Middle frontal gyrus (tissue), 1 donor: Measurements from ENCODE around the gene SULT6B1.
"Not testable (repeated sequence)": the region's sequence is repeated elsewhere in the genome, so short reads cannot be mapped to it uniquely, and the experiment has no call there.

Experiments used
- DNase-seq: peaks from one replicate; pipeline ENCODE4 v3.0.0-alpha.2; 2015; ENCODE audit warnings: low spot score; ENCODE audit errors: extremely low spot score

The SULT6B1 gene, protein sequence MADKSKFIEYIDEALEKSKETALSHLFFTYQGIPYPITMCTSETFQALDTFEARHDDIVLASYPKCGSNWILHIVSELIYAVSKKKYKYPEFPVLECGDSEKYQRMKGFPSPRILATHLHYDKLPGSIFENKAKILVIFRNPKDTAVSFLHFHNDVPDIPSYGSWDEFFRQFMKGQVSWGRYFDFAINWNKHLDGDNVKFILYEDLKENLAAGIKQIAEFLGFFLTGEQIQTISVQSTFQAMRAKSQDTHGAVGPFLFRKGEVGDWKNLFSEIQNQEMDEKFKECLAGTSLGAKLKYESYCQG

DNA sequence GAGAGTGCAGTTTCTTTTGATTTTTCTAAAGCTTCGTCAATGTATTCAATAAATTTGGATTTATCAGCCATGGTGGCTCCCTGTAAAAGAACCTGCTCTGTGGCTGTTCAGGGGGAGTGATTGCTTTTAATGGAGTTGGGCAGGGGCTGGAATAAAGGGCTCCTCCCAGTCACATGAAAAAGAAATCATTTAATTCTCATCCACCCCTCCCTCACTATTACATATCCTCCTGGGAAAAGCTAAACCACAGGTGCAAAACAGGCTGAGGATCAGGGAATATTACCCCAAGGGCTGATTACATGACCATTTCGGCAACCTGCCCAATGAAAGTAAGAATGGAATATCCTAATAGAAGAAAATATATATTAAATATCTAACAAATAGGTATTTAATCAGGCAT is at the start of gene SULT6B1:
Gene SULT6B1 (minus strand): TSS at position 101 of the 400 bp plus-strand sequence. CDS start 30 bp downstream, at position 71.
- no peak for DNase-seq

DNA sequence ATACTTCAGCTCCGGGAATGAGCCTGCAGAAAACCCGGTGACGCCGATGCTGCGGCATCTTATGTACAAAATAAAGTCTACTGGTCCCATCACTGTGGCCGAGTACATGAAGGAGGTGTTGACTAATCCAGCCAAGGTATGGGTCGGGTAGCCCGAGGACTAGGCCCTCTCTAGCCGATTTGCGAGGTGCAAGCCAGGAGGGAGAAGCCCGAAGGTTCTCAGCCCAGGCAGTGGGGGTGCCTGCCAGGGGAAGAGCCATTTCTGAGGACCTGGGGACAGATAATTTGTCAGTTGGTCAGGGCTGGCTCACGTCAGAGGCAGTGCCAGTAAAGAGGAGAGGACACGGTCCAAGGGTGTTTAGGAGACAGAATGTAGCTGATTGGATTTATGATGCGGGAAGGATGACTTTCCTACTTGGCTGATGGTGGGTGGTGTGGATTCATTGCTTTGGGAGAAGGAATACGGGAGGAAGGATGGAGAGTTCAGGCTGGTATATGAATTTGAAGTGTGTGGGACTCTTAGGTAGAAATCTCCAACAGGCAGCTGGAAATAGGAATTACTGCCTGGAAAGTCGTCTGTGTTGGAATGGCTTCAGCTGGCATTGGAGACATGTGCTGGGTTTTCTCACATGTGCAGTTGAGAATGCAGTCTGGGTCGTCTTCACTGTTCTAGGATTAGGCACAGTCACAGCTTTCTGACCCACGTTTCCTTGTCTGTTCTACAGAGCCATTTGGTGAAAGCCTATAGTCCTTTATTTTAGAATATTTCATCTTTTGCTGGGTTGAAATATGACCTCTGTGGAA is 43.9 kb upstream of the SULT6B1 start:
- DNase-seq = no peak

DNA sequence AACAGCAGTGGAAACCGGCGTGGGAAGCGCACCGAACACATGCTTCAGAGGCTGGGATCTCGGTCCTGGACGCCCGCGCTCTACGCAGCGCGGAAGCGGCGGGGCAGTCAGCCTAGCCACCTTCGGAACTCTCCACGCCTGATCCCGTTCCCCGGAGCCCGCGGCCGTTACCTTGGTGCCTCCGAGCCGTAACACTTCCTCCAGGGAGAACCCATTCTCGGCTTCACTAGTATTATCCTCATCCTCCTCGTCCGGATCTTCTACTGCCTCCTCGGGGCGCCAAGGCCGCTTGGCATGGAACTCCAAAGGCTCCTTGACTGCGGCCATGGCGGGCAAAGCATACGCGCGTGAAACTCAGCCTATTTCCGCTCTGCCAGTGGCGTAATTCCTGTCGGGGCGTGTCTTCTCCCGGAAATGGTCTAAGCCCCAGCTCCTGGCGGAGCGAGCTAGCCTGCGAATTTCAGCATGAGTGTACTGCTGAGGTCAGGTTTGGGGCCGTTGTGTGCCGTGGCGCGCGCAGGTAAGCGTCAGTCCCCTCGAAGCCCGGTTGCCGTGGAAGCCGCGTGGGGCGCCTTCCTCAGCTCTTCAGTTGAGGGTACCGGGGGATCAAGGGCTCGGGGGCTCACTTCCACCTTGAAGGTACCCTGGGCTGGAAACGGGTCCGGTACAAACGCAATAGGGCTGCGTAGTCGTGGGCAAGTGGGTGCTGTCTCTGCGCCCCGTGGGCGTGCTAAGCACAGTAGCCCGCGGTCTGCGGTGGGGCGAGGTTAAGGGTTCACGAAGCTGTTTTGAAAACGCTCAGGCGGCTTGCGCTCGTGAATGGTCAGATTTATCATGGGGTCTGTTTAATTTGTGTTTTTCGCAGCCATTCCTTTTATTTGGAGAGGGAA is 43.0 kb upstream of the SULT6B1 start, which contains the start of the genes CEBPZ and NDUFAF7:
Gene CEBPZ (minus strand): TSS at position 356 of the 890 bp plus-strand sequence. CDS start 29 bp downstream, at position 327.
Gene NDUFAF7 (plus strand): TSS at position 418 of the 890 bp plus-strand sequence. CDS start 48 bp downstream, at position 466.
- peak; percentile 86 for DNase-seq

DNA sequence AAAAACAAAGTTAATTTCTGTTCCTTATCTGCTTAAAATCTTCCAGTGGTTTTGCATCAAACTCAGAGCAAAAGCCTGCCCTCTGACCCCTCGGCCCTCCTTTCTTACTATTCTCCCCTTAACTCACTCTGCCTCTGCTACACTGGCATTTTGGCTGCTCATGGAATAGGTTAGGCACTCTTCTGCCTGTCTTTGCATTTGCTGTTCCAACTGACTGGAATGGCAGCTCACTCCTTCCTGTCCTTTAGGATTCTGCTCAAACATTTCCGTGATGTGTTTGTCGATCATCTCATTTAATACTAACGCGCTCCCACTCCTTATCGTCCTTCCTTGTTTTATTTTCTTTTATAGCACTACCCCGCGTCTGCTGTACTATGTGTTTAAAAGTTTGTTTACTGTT is 42.1 kb upstream of the SULT6B1 start:
- DNase-seq = no peak

DNA sequence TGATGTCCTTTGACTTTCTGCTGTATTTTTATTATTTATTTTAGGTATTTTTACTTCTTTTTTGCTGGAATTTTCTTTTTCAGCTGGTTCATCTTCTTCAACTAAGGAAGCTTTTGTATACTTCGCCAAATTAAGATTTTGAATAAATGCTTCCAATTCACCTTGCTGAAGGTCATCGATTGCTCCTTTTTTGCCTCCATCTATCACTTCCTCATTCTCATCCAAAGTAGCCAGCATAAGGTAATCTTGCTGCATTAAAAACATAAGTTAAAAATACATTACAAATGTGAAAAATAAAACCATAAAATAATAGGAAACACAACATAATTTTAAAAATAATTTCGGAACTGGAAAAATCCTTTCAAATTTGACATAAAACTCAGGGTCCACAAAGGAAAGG is 40.3 kb upstream of the SULT6B1 start:
- DNase-seq = no peak

DNA sequence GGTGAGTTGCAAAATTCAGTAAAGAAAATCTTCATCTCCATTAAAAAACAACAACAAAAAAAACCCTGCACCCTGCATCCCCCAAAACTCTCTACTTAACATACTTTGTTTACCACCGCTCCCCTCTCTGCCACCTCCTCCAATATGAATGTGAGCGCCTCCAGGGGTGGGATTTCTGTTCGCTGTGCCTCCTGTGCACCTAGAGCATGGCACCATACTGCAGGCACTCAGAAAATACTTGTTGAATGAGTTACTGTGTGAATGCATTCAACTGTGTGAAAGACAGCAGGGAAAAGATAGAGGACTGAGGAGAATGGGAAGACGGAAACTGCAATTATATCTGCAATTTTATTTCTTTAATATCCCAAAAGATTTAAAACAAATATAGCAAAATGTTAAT is 38.4 kb upstream of the SULT6B1 start:
- DNase-seq = no peak

DNA sequence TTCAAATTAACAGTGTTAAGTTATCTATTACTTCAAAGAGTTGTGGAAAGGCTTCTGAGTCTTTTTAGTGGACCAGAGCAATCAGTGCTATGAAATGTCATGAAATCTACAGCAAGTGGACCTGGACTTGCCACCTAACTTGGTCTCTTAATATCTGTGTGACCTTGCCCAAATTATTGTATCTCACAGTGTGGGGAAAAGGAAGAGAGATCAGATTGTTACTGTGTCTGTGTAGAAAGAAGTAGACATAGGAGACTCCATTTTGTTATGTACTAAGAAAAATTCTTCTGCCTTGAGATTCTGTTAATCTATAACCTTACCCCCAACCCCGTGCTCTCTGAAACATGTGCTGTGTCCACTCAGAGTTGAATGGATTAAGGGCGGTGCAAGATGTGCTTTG is 36.7 kb upstream of the SULT6B1 start:
- DNase-seq = not testable (repeated sequence)

DNA sequence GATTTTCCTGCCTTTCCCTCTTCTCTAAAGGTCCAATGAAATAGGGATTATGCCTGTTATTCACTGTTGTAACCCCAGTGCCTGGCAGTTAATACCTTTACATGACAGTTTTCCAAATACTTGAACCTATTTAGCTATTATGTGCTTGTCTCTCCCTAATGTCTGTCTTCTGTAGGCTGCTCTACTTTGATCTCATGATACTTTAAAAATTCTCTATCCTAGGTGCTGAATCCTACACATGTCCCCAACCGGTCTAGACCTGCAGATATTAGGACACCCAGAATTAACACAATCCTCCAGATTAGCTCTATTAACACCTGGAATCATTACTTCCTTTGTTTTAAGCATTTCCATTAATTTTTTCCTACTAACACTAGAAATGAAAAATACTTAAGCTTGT is 35.6 kb upstream of the SULT6B1 start:
- DNase-seq = no peak

DNA sequence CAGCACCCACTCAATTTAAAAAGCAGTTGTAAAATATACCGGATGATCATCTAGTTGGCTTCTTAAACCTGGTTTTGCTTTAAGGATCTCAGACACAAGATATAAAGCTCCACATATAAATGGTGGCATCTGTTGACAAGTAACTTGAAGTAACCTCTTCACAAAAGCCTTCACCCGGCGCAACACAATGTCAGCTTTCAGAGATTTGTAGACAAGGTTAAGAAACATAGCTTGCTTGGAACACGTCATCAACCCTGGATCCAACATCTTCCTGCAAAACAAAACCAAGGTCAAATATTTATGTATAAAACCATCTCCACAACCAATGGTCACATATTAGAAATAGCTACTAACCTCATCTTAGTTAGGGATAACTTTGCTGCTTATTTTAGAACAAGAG is 34.7 kb upstream of the SULT6B1 start:
- no peak for DNase-seq

DNA sequence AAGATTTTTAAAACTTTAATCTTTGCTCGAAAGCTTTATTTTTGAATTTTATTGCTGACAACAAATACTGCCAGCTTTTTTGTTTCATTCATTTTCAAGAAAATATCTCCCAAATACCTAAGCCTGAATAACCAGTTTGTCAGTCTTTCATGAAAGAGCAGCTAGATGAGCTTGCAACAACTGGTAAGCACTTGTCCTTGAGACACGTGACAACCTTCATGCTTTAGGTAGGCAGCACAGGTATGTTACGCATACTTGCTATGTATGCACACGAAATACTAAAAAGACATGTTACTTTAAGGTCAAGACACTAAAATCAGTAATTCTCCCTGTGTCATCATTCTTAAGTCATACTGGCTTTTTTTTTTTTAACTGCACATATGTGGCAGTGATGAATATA is 30.6 kb upstream of the SULT6B1 start:
- DNase-seq = no peak

DNA sequence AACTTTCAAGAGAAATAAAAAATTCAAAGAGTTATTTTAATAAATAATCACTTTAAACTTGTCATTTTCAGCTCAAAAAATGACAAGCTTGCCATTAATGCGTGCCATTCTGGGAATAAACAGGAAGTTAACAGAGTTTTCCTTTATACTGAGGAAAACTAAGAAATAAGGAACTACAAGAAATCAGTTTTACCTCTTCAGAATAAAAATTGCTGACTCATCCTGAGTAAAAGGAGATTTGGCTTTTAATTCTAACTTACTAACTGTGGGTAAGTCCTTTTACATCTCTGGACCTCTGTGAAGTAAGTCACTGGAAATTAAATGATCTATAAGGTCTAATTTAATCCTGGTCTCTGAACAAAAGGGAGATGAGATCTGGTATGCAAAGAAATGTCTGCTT is 26.8 kb upstream of the SULT6B1 start:
- DNase-seq = no peak

DNA sequence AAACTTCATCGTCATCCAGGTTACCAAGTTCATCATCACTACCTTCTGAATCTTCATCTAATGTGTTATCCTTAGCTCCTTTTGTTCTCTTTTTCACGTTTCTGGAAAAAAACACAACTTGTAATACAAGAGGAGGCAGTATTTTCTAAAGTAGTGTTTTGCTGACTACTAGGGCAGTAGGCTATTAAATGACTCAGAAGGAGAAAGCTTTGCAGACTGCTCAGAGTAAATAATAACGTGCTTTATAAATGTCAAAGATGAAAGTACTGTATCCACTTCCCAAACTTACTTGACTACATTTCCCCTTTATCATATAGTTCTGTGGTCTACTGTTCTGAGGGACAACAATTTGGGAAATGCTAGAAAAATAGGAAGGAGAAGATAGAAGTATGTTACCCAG is 23.5 kb upstream of the SULT6B1 start:
- no peak for DNase-seq

DNA sequence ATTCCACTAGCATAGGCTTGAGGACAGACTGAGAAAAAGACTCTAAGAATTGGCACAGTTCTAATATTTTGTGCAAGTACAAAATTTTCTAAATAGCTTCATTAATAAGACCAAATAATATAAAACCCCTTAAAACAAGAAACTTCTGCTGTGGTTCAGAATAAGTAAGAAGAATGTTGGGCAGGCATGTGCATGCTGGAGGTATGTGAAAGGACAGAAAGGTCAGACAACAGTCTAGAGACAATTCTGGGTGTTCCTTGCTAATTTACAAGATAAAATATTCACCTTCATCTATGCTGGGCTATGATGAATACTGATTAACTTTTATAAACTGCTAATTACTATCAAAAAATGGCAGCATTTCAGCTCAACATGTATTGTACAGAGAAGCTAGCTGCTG is 22.7 kb upstream of the SULT6B1 start:
- no peak for DNase-seq

DNA sequence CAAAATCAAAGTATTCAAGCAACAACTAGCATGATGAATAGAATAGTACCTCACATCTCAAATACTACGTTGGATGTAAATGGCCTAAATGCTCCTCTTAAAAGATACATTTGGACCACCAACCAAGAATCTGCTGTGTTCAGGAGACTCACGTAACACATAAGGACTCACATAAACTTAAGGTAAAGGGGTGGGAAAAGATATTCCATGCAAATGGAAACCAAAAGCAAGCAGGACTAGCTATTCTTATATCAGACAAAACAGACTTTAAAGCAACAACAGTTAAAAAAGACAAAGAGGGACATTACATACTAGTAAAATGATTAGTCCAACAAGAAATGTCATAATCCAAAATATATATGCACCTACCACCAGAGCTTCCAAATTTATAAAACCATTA is 18.3 kb upstream of the SULT6B1 start:
- DNase-seq = not testable (repeated sequence)

DNA sequence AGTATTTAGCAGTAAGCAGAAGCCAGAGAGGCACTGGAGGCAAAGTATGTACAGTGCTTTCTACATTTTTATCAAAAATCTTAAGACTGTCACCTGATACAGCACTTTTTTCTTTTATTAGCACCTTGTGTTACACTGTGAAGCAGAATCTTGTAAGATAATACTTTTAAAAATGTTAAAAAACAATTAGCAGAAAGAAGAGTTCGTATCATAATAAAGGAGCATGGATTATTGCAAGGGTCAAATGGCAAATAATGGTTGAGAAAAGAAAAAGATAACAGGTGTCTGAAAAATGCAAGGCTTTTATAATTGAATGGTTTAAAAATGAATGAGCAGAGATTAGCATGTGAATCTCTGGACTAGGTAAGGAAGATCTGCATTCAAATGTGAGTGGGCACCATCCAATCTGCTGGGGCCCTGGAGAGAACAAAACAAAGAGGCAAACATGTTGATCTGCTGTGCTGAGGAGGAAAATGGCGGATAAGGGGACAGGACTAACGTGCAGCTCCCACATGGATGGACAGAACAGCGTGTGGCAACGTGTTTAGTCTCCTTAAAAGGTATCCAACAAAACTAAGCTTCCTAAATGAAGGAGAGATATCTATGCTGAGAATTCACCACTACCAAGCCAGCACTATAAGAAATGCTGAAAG is 17.3 kb upstream of the SULT6B1 start:
- DNase-seq = no peak

DNA sequence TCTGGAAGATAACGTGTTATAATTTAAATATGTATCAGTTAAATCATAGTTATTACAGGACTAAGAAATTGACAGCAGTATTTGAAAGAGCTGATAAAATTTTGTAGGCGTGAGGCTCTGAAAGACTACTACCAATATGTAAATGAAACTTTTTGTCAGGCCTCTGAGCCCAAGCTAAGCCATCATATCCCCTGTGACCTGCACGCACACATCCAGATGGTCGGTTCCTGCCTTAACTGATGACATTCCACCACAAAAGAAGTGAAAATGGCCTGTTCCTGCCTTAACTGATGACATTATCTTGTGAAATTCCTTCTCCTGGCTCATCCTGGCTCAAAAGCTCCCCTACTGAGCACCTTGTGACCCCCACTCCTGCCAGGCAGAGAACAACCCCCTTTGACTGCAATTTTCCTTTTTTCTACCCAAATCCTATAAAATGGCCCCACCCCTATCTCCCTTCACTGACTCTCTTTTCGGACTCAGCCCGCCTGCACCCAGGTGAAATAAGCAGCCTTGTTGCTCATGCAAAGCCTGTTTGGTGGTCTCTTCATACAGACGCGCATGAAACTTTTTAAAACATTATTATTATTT is 16.7 kb upstream of the SULT6B1 start:
- DNase-seq = not testable (repeated sequence)

DNA sequence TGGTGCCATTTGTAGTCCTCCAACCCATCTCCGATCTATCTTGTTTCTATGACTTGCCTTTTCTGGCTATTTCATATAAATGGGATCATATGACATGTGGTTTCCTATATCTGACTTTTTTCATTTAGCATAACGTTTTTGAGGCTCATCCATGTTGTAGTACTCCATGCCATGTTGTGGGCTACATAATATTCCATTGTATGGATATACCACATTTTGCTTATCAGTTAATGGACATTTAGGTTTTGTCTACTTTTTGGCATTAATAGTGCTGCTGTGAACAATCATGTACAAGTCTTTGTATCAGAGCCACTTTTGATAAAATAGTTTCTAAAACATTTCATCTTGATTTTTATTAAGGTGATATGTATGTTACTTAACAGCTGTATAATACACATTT is 15.2 kb upstream of the SULT6B1 start:
- no peak for DNase-seq

DNA sequence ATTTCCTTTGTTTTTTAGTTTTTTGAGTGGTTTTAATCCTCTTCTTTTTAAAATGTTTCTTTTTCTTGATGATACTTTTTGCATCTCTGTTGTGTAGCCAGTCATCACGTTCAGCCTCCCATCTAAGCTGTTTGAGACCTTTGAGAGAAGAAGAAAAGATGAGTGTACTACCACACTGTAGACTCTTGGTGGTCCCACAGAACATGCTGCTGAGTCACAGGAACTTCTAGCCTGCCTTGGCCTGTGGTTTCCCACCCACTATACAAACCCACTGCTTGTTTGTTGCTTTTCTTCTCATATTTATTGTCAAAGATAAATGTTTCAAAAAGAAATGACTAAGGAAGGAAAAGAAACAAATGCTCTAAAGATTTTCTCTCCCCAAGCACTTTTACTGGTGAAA is 13.3 kb upstream of the SULT6B1 start:
- DNase-seq = no peak

DNA sequence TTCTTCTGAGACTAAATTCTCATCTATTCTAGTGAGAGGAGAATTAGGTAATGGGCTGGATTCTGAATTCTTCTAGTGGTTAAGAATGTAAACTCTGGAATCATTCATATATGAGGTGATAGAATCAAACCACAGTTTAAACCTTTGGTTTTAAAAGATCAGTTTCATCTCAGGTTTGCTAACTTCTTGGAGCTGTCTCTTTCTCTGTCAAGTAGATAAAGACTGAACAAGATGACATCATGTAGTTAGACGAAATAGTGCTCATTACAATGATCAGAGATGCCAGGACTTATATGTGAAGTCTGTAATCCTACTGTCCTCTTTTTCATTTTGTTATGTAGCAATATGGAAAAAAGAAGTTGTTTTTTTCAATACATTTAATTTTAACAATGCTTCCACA is 12.7 kb upstream of the SULT6B1 start:
- no peak for DNase-seq

DNA sequence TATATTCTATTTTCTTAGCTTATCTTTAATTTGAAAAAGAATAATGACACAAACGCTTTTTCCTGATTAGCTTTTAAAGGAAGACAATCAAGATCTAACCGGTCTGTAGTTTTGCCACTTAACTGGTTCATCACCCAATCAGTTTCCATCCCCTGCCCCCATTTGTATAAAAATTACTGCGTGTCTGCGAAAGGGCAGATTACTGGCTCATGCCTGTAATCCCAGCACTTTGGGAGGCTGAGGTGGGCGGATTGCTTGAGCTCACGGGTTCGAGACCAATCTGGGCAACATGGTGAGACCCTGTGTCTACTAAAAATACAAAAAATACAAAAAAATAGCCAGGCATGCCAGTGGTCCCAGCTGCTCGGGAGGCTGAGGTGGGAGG is 10.2 kb upstream of the SULT6B1 start:
- DNase-seq = no peak
